Panc1 (cell line): ENCODE results near the gene SND1. TPM values are rescaled to one million over a fixed set of nuclear protein-coding genes. Genes with fewer than 3 reads are reported as not detected.

Experiments
- ATAC-seq: fragments of 200-7000 bp; cut with Tn5 transposase; 2 replicates; pipeline ENCODE4 v1.9.1; 2020; ENCODE audit warnings: mild to moderate bottlenecking, moderate library complexity
- BruUV-seq: library from RNA; stranded (reverse); fragments of 400-500 nt; replicated peaks from 2 replicates; lab custom pipeline; 2021; lab: Mats Ljungman, UMichigan
- CTCF ChIA-PET: fragments of 300-600 bp; sonication (Branson Sonifier 250); formaldehyde crosslinking; loops from one replicate; lab custom pipeline; 2022; ENCODE audit warnings: antibody characterized with exemption; lab: Charles Lee
- POLR2A ChIA-PET: fragments of 300-600 bp; sonication (Branson Sonifier 250); formaldehyde crosslinking; loops from one replicate; lab custom pipeline; 2022; ENCODE audit warnings: antibody characterized with exemption; lab: Charles Lee
- DNase-seq: peaks from one replicate; pipeline ENCODE4 v3.0.0-alpha.2; 2010; ENCODE audit warnings: low read depth, low spot score
- H3K27ac ChIP-seq: 2 replicates; pipeline ENCODE4 v1.5.1; 2011; ENCODE audit warnings: mild to moderate bottlenecking, low read length, inconsistent platforms
- H3K27me3 ChIP-seq: fragments of 200-500 bp; sonication (Bioruptor generic); 2 replicates; pipeline ENCODE4 v1.6.0; 2014; ENCODE audit warnings: low read length, inconsistent platforms; ENCODE audit not compliant: control insufficient read depth, insufficient read depth
- H3K36me3 ChIP-seq: fragments of 200-500 bp; sonication (Bioruptor generic); 2 replicates; pipeline ENCODE4 v1.5.1; 2014; ENCODE audit warnings: inconsistent platforms, mild to moderate bottlenecking, low read length, moderate library complexity; ENCODE audit not compliant: control insufficient read depth, insufficient read depth
- H3K4me1 ChIP-seq: 2 replicates; pipeline ENCODE4 v1.5.1; 2011; ENCODE audit warnings: inconsistent platforms, mild to moderate bottlenecking, low read length, moderate library complexity; ENCODE audit not compliant: control insufficient read depth, insufficient read depth
- H3K4me3 ChIP-seq, 2 experiments: 2 replicates each; pipeline ENCODE4 v1.5.1; 2011 to 2012; ENCODE audit warnings: low read depth in 2 of 2, low read length in 2 of 2, mild to moderate bottlenecking in 2 of 2, inconsistent platforms in 1 of 2, moderate library complexity in 1 of 2
- H3K9me3 ChIP-seq: fragments of 200-500 bp; sonication (Bioruptor generic); 2 replicates; pipeline ENCODE4 v1.5.1; 2014; ENCODE audit warnings: low read depth, mild to moderate bottlenecking, inconsistent platforms, low read length, moderate library complexity; ENCODE audit not compliant: control insufficient read depth, insufficient read depth
- CTCF ChIP-seq: fragments of 450-650 bp; IDR thresholded peaks from 2 replicates; pipeline ENCODE4 v1.5.1; 2017; ENCODE audit warnings: mild to moderate bottlenecking
- POLR2AphosphoS5 ChIP-seq: IDR thresholded peaks from 2 replicates; pipeline ENCODE4 v1.6.1; 2012; ENCODE audit warnings: mild to moderate bottlenecking, low read depth, low read length, moderate library complexity
- REST ChIP-seq, 2 experiments: IDR thresholded peaks; 2 replicates each; pipeline ENCODE4 v1.6.1; 2011 to 2012; ENCODE audit warnings: low read depth in 2 of 2, control low read depth in 1 of 2, low read length in 1 of 2, mild to moderate bottlenecking in 1 of 2, moderate library complexity in 1 of 2; ENCODE audit not compliant: insufficient read depth in 1 of 2
- SIN3A ChIP-seq: IDR thresholded peaks from 2 replicates; pipeline ENCODE4 v1.6.1; 2012; ENCODE audit warnings: low read depth, mild to moderate bottlenecking, low read length, moderate library complexity, borderline replicate concordance; ENCODE audit not compliant: insufficient read depth
- TCF7L2 ChIP-seq: IDR thresholded peaks from 2 replicates; pipeline ENCODE4 v1.6.1; 2011; ENCODE audit warnings: mild to moderate bottlenecking, low read depth, low read length, inconsistent platforms
- in situ Hi-C: cut with HindIII; loops from 2 replicates; pipeline ENCODE4 v1.10.0; 2016; ENCODE audit warnings: low sequenced_read_pairs, low pct_unique_long_range_greater_than_20kb
- intact Hi-C: fragments of 100-400 bp; cut with micrococcal nuclease; formaldehyde crosslinking; loops from one replicate; pipeline ENCODE4 v1.10.0; 2022; ENCODE audit not compliant: unreplicated experiment
- total RNA-seq: library from RNA; stranded (reverse); gene quantifications from one replicate; pipeline ENCODE4 v1.2.1, GENCODE V29; 2021; ENCODE audit not compliant: unreplicated experiment

The SND1 gene
- total RNA-seq, 1 experiment from 2014 or later = 176 TPM

GRCh38 chr7:127683776-127684681, 32.0 kb downstream of the SND1 start:
- BruUV-seq = no TSS peak
- TF ChIP-seq REST (IDR thresholded peaks at IDR 0.05; ENCODE audit: insufficient read depth in 1 of 2, low read depth in 2 of 2, low read length in 1 of 2) = no peak
- TF ChIP-seq POLR2AphosphoS5 = no peak
- no peak for TF ChIP-seq TCF7L2
- no peak for TF ChIP-seq SIN3A
- no peak for TF ChIP-seq CTCF
- CTCF ChIA-PET = no interaction called here
- POLR2A ChIA-PET = interaction anchor here (0.7 kb wide), 1 partner anchor 132 kb away, joined by 3 read pairs; no protein-coding TSS in a partner anchor
- Histone ChIP-seq H3K9me3 (no peaks in the 10 kb centered on the region), H3K27ac (no peak overlapping the region), H3K4me3 (no peak overlapping the region), H3K4me1 (no peaks in the 10 kb centered on the region), H3K27me3 (no peaks in the 10 kb centered on the region), H3K36me3 (peaks cover under 1% of the 10 kb centered on the region; the same call in 1 of the 2 replicates)
- DNase-seq = no peak
- no peak for ATAC-seq
- intact Hi-C loops (no loop called here), in situ Hi-C loops (no loop called here)

- intact Hi-C loops (no loop called here), in situ Hi-C loops (no loop called here)
- CTCF ChIA-PET = no interaction called here
- POLR2A ChIA-PET = no interaction called here
- BruUV-seq = no TSS peak
- DNase-seq (no peak), ATAC-seq (no peak)
- H3K27ac ChIP-seq = no peak overlapping the region
- TF ChIP-seq SIN3A = no peak
- no peak for TF ChIP-seq REST (IDR thresholded peaks at IDR 0.05; ENCODE audit: insufficient read depth in 1 of 2, low read depth in 2 of 2, low read length in 1 of 2)
- TF ChIP-seq TCF7L2 = no peak
- TF ChIP-seq CTCF = no peak
- no peak overlapping the region for H3K4me3 ChIP-seq
- no peaks in the 10 kb centered on the region for H3K27me3 ChIP-seq
- H3K9me3 ChIP-seq = no peaks in the 10 kb centered on the region
- peaks cover 7% of the 10 kb centered on the region; the same call in 1 of the 2 replicates for H3K36me3 ChIP-seq
- no peaks in the 10 kb centered on the region for H3K4me1 ChIP-seq
Measured at GRCh38 chr7:127689194-127689772, 37.3 kb downstream of the SND1 start.
